ENCODE data around the gene CETN3.

- TF ChIP-seq POLR2A (IDR thresholded peaks at IDR 0.05; ENCODE audit: low read length) (no peak), GATA1 (IDR thresholded peaks at IDR 0.05; ENCODE audit: low read depth, low read length) (no peak)
Observed at GRCh38 chr5:90355635-90356034, 53.9 kb downstream of the CETN3 start.
